HepG2 (cell line): ENCODE data around the gene NOTCH4. TPM values are rescaled to one million over a fixed set of nuclear protein-coding genes. Genes with fewer than 3 reads are reported as not detected.

Experiments used
- ASH2L ChIP-seq: fragments of 300-600, 200-600 bp; sonication (generic); IDR thresholded peaks from 2 replicates; pipeline ENCODE4 v1.7.0; 2017; ENCODE audit warnings: low read depth, mild to moderate bottlenecking, moderate library complexity, mixed read lengths, low read length; ENCODE audit not compliant: insufficient read length
- CHD2 ChIP-seq: IDR thresholded peaks from 2 replicates; pipeline ENCODE4 v1.6.1; 2011; ENCODE audit warnings: low read depth, low read length, improper control_type of control experiment
- FOSL2 ChIP-seq: sonication (generic); formaldehyde crosslinking; IDR thresholded peaks from 2 replicates; pipeline ENCODE4 v1.4.0; 2020; ENCODE audit warnings: missing genetic modification reagents
- MAFG ChIP-seq: sonication (generic); formaldehyde crosslinking; IDR thresholded peaks from 2 replicates; pipeline ENCODE4 v1.5.1; 2020; ENCODE audit warnings: mild to moderate bottlenecking, missing genetic modification reagents
- MAX ChIP-seq: IDR thresholded peaks from 2 replicates; pipeline ENCODE4 v1.6.1; 2012; ENCODE audit warnings: inconsistent platforms
- PATZ1 ChIP-seq: sonication (generic); formaldehyde crosslinking; IDR thresholded peaks from 2 replicates; pipeline ENCODE4 v1.4.0; 2020; ENCODE audit warnings: missing genetic modification reagents
- PLSCR1 ChIP-seq: sonication (generic); formaldehyde crosslinking; IDR thresholded peaks from 2 replicates; pipeline ENCODE4 v1.5.0; 2020; ENCODE audit warnings: missing genetic modification reagents, mild to moderate bottlenecking, borderline replicate concordance
- REL ChIP-seq: sonication (generic); formaldehyde crosslinking; conservative IDR thresholded peaks from 2 replicates; pipeline ENCODE4 v1.8.0; 2022; ENCODE audit warnings: mild to moderate bottlenecking, missing genetic modification reagents, moderate library complexity
- SRF ChIP-seq: IDR thresholded peaks from 2 replicates; pipeline ENCODE4 v1.6.1; 2011; ENCODE audit warnings: mild to moderate bottlenecking, low read depth, low read length, moderate library complexity
- TIGD3 ChIP-seq: sonication (generic); formaldehyde crosslinking; IDR thresholded peaks from 2 replicates; pipeline ENCODE4 v1.5.1; 2020; ENCODE audit warnings: mild to moderate bottlenecking, missing genetic modification reagents, borderline replicate concordance
- ZBTB37 ChIP-seq: sonication (generic); formaldehyde crosslinking; IDR thresholded peaks from 2 replicates; pipeline ENCODE4 v1.4.0; 2020; ENCODE audit warnings: mild to moderate bottlenecking, missing genetic modification reagents
- ZBTB7A ChIP-seq: sonication (generic); formaldehyde crosslinking; IDR thresholded peaks from 2 replicates; pipeline ENCODE4 v1.8.0; 2022; ENCODE audit warnings: mild to moderate bottlenecking, missing genetic modification reagents
- ZFP62 ChIP-seq: sonication (generic); formaldehyde crosslinking; IDR thresholded peaks from 2 replicates; pipeline ENCODE4 v1.4.0; 2020; ENCODE audit warnings: missing genetic modification reagents
- ZIK1 ChIP-seq: sonication (generic); formaldehyde crosslinking; IDR thresholded peaks from 2 replicates; pipeline ENCODE4 v1.5.0; 2020; ENCODE audit warnings: mild to moderate bottlenecking, low read depth, missing genetic modification reagents, borderline replicate concordance
- ZNF138 ChIP-seq: sonication (generic); formaldehyde crosslinking; IDR thresholded peaks from 2 replicates; pipeline ENCODE4 v1.5.0; 2020; ENCODE audit warnings: mild to moderate bottlenecking, low read depth, missing genetic modification reagents
- ZNF160 ChIP-seq: sonication (generic); formaldehyde crosslinking; IDR thresholded peaks from 2 replicates; pipeline ENCODE4 v1.8.0; 2022; ENCODE audit warnings: mild to moderate bottlenecking, inconsistent platforms, missing genetic modification reagents
- ZNF180 ChIP-seq: sonication (generic); formaldehyde crosslinking; IDR thresholded peaks from 2 replicates; pipeline ENCODE4 v1.4.0; 2020; ENCODE audit warnings: low read depth, missing genetic modification reagents, borderline replicate concordance
- ZNF205 ChIP-seq: IDR thresholded peaks from 2 replicates; pipeline ENCODE4 v1.6.1; 2018; ENCODE audit warnings: missing biosample characterization, missing genetic modification reagents
- ZNF354B ChIP-seq: sonication (generic); formaldehyde crosslinking; IDR thresholded peaks from 2 replicates; pipeline ENCODE4 v1.8.0; 2022; ENCODE audit warnings: mild to moderate bottlenecking, missing genetic modification reagents
- ZNF549 ChIP-seq: sonication (generic); formaldehyde crosslinking; IDR thresholded peaks from 2 replicates; pipeline ENCODE4 v1.5.0; 2020; ENCODE audit warnings: missing genetic modification reagents
- ZNF709 ChIP-seq: sonication (generic); formaldehyde crosslinking; IDR thresholded peaks from 2 replicates; pipeline ENCODE4 v1.5.0; 2020; ENCODE audit warnings: mild to moderate bottlenecking, missing genetic modification reagents
- ZNF776 ChIP-seq: sonication (generic); formaldehyde crosslinking; IDR thresholded peaks from 2 replicates; pipeline ENCODE4 v1.4.0; 2020; ENCODE audit warnings: mild to moderate bottlenecking, missing genetic modification reagents
- polyA plus RNA-seq, 8 experiments: library from polyadenylated mRNA; depleted of rRNA in 3 of 8; stranded (reverse) in 7 of 8; unstranded in 1 of 8; fragments of >200 nt; fragmentation: Illumina TruSeq in 4 of 8; extraction: Trizol in 4 of 8; gene quantifications; 2 replicates each; pipeline versions ENCODE4 v1.2.1 to v1.2.3, GENCODE V29; 2011 to 2016; ENCODE audit warnings: low read depth in 4 of 8, missing spikeins in 1 of 8, mixed read lengths in 1 of 8; ENCODE audit not compliant: insufficient read depth in 1 of 8
- total RNA-seq, 5 experiments: library from RNA; depleted of rRNA; stranded (reverse); fragments of >200 nt; fragmentation: Illumina TruSeq; extraction: Trizol; gene quantifications; 2 replicates each; pipeline ENCODE4 v1.2.3, GENCODE V29; 2016; ENCODE audit warnings: low read depth in 1 of 5

NOTCH4 gene
- total and polyA plus RNA-seq, 2 of the 13 experiments (the other 11 are each of a cell fraction or from before 2014, with no cell fraction given) = 0.51 to 0.83 TPM

GRCh38 chr6:32152769-32153563, 70.9 kb downstream of the NOTCH4 start (continued):
- TF ChIP-seq SRF (no peak), ZNF205 (CRISPR knock-in tag) (peak; percentile 56; the same call in 1 of the 2 replicates), ZFP62 (CRISPR knock-in tag) (no peak), ASH2L (no peak), REL (CRISPR knock-in tag) (peak; percentile 9; the same call in 1 of the 2 replicates), CHD2 (no peak), ZNF354B (no peak), ZNF709 (CRISPR knock-in tag) (no peak), ZNF549 (CRISPR knock-in tag) (no peak), ZBTB7A (CRISPR knock-in tag) (0 out of 2 replicates have a peak, but pooled peaks have one; percentile 38), ZIK1 (CRISPR knock-in tag) (0 out of 2 replicates have a peak, but pooled peaks have one; percentile 19), ZNF160 (CRISPR knock-in tag) (0 out of 2 replicates have a peak, but pooled peaks have one; percentile 2), ZBTB37 (0 out of 2 replicates have a peak, but pooled peaks have one; percentile 12), MAFG (CRISPR knock-in tag) (peak; percentile 32; the same call in 1 of the 2 replicates), ZNF776 (no peak), FOSL2 (CRISPR knock-in tag) (peak; percentile 71), PLSCR1 (CRISPR knock-in tag) (no peak), ZNF138 (CRISPR knock-in tag) (no peak), TIGD3 (CRISPR knock-in tag) (no peak), ZNF180 (CRISPR knock-in tag) (0 out of 2 replicates have a peak, but pooled peaks have one; percentile 81), MAX (peak; percentile 11; the same call in 1 of the 2 replicates), PATZ1 (CRISPR knock-in tag) (peak; percentile 14; the same call in 1 of the 2 replicates)
